GM10847 (cell line): Measurements from ENCODE around the gene RASA2.

ENCODE experiments used
- POLR2A ChIP-seq: IDR thresholded peaks from 2 replicates; pipeline ENCODE4 v1.6.1; 2011; ENCODE audit not compliant: insufficient read length; ENCODE audit errors: extremely low read depth

The RASA2 gene

DNA sequence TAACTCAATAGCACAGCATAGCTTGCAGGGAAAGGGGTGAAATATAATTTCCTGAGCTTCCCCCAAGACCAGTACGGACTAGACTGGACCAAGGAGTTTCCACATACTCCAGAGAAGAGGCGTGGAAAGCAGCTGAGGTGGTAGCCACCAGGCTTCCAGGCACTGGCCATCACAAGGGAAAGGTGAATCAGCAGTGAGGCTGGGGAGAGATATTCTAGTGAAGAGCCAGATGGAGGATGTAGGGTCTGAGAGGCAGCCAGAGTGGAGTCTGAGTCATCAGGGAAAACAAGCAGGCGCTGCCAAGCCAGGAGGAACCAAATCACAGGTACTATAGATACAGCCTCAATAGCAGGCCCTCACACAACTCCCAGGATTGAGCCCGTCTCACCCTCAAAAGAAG lies 9.6 kb upstream of the RASA2 start:
- TF ChIP-seq POLR2A = no peak

- no peak for TF ChIP-seq POLR2A
These were observed 8.7 kb upstream of the RASA2 start for GRCh38 chr3:141478139-141478538.

DNA sequence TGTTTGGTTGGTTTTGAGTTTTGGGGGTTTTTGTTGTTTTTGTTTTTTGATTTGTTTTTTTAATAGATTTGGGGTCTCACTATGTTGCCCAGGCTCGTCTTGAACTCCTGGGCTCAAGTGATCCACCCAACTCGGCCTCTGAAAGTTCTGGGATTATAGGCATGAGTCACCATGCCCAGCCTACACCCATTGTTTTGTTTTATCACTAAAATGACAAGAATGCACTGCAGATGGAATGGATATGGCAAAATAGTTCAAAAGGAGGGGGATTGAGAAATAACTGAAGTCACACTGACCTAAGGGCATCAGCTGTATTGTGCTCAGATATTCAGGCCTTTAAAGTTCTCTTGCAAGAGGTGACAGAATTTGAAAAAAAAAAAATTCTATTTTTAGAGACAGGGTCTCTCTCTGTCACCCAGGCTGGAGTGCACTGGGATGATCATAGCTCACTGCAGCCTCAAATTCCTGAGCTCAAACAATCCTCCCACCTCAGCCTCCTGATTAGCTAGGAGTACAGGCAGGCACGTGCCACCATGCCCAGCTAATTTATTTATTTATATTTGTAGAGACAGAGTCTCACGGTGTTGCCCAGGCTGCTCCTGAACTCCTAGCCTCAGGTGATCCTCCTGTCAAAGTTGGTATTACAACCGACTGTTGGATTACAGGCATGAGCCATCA lies 4.4 kb upstream of the RASA2 start:
- TF ChIP-seq POLR2A = no peak

GRCh38 chr3:141484701-141485287 lies 2.0 kb upstream of the RASA2 start:
- TF ChIP-seq POLR2A = no peak

GRCh38 chr3:141485641-141486495 lies 959 bp upstream of the RASA2 start:
- no peak for TF ChIP-seq POLR2A

- TF ChIP-seq POLR2A = no peak
These were observed 406 bp upstream of the RASA2 start for GRCh38 chr3:141486496-141486745.

- peak; percentile 42 for TF ChIP-seq POLR2A
These were observed 860 bp downstream of the RASA2 start for GRCh38 chr3:141487521-141488252.

DNA sequence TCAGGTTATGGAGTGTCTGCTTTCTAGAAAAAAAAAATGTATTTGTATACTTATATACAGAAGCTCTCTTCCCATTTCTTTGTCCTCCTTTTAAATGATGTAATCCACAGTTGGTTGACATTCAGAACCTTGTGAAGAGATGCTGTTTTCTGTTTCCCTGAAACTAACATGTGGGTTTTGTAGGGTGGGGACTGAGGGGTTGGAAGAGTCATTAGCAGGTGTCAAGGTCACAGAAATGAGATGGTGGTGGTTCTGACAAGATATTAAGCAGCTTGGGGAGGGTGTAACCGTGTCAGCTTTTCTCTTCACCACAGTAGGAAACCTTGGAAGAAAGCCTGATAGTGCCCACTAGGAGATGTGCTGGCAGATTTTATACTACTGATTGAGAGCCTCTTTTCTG lies 2.4 kb downstream of the RASA2 start:
- no peak for TF ChIP-seq POLR2A

DNA sequence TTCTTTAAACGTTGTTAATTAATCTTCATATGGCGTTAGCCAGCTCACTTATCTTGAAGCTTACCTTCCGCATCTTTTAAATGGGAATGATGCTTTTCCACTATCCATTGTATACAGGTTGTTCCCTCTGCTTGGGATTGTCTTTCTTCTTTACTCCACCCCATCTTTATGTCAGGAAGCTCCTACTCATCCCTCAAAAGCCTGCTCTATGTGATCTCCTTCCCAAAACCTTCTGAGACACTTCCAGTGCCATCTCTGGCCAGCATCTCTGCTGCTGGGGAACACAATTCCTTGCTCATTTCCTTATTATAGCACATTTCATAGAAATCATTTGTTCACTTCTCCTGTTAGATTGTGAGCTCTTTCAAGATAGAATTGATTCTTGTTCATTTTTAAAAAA lies 4.3 kb downstream of the RASA2 start:
- no peak for TF ChIP-seq POLR2A

GRCh38 chr3:141491929-141492328 lies 5.1 kb downstream of the RASA2 start:
- TF ChIP-seq POLR2A = no peak

GRCh38 chr3:141493184-141493583 lies 6.4 kb downstream of the RASA2 start:
- TF ChIP-seq POLR2A = no peak

GRCh38 chr3:141498598-141499223 lies 11.9 kb downstream of the RASA2 start:
- TF ChIP-seq POLR2A = no peak

GRCh38 chr3:141499284-141499683 lies 12.5 kb downstream of the RASA2 start:
- TF ChIP-seq POLR2A = no peak

- TF ChIP-seq POLR2A = no peak
These were observed 13.1 kb downstream of the RASA2 start for GRCh38 chr3:141499965-141500364.

- TF ChIP-seq POLR2A = no peak
These were observed 13.6 kb downstream of the RASA2 start for GRCh38 chr3:141500397-141500796.
